ES-I3 (cell line): ENCODE measurements around the gene CYP2A13.
"Not testable (repeated sequence)": the region's sequence is repeated elsewhere in the genome, so short reads cannot be mapped to it uniquely, and the experiment has no call there.

ENCODE experiments used
- H3K36me3 ChIP-seq: 2 replicates; pipeline ENCODE4 v1.6.1; 2013; ENCODE audit warnings: mild to moderate bottlenecking, low read length, control low read depth, moderate library complexity; ENCODE audit not compliant: insufficient read depth
- H3K4me1 ChIP-seq: 2 replicates; pipeline ENCODE4 v1.6.1; 2013; ENCODE audit warnings: mild to moderate bottlenecking, control low read depth, low read length; ENCODE audit not compliant: insufficient read depth
- H3K9ac ChIP-seq: 2 replicates; pipeline ENCODE4 v1.6.1; 2013; ENCODE audit warnings: low read depth, mild to moderate bottlenecking, low read length, moderate library complexity
- H3K9me3 ChIP-seq: 2 replicates; pipeline ENCODE4 v1.6.1; 2013; ENCODE audit warnings: mild to moderate bottlenecking, low read length, moderate library complexity; ENCODE audit not compliant: control insufficient read depth, insufficient read depth

CYP2A13 gene

GRCh38 chr19:41128692-41129091 lies 40.4 kb downstream of the CYP2A13 start:
- peaks cover 3% of the 10 kb centered on the region; the same call in 1 of the 2 replicates for H3K4me1 ChIP-seq
- no peaks in the 10 kb centered on the region for H3K9me3 ChIP-seq
- no peaks in the 10 kb centered on the region for H3K36me3 ChIP-seq
- H3K9ac ChIP-seq, result no peak overlapping the region

- Histone ChIP-seq H3K9ac (no peak overlapping the region), H3K36me3 (no peaks in the 10 kb centered on the region), H3K4me1 (peaks cover 3% of the 10 kb centered on the region; the same call in 1 of the 2 replicates), H3K9me3 (no peaks in the 10 kb centered on the region)
Measured at GRCh38 chr19:41131186-41131585, 42.9 kb downstream of the CYP2A13 start.

- Histone ChIP-seq H3K9ac (no peak overlapping the region), H3K36me3 (no peaks in the 10 kb centered on the region), H3K4me1 (peaks cover 6% of the 10 kb centered on the region; the same call in 1 of the 2 replicates), H3K9me3 (no peaks in the 10 kb centered on the region)
Measured at GRCh38 chr19:41133260-41133659, 45.0 kb downstream of the CYP2A13 start.

- Histone ChIP-seq H3K9me3 (no peaks in the 10 kb centered on the region), H3K9ac (peak overlapping the region; percentile 59; the same call in 1 of the 2 replicates), H3K4me1 (peaks cover 6% of the 10 kb centered on the region; the same call in 1 of the 2 replicates)
Measured at GRCh38 chr19:41134616-41135015, 46.4 kb downstream of the CYP2A13 start.

GRCh38 chr19:41135390-41136384 lies 47.4 kb downstream of the CYP2A13 start:
- H3K9me3 ChIP-seq, H3K4me1 ChIP-seq, H3K36me3 ChIP-seq: not testable (repeated sequence)
- H3K9ac ChIP-seq, result peak overlapping the region; percentile 59

More at GRCh38 chr19:41134616-41135015, 46.4 kb downstream of the CYP2A13 start:
- no peaks in the 10 kb centered on the region for H3K36me3 ChIP-seq

- Histone ChIP-seq H3K9me3 (no peaks in the 10 kb centered on the region), H3K4me1 (0 out of 2 replicates have a peak, but pooled peaks cover 3% of the 10 kb centered on the region), H3K36me3 (no peaks in the 10 kb centered on the region), H3K9ac (peak overlapping the region; percentile 59; the same call in 1 of the 2 replicates)
Measured at GRCh38 chr19:41136636-41137455, 48.6 kb downstream of the CYP2A13 start.

GRCh38 chr19:41144403-41144802 lies 56.2 kb downstream of the CYP2A13 start:
- no peaks in the 10 kb centered on the region; the same call in 1 of the 2 replicates for H3K36me3 ChIP-seq
- H3K9ac ChIP-seq, result no peak overlapping the region
- H3K4me1 ChIP-seq, result no peaks in the 10 kb centered on the region
- no peaks in the 10 kb centered on the region for H3K9me3 ChIP-seq
